Neuron (in vitro differentiated cells): ENCODE data around the gene FAM236B.
"Not testable (repeated sequence)": the region's sequence is repeated elsewhere in the genome, so short reads cannot be mapped to it uniquely, and the experiment has no call there.

ENCODE experiments used
- H2AFZ ChIP-seq: one replicate; pipeline ENCODE4 v1.6.1; 2013; ENCODE audit warnings: low read depth, mild to moderate bottlenecking, inconsistent platforms, low read length, moderate library complexity
- H3K27me3 ChIP-seq: one replicate; pipeline ENCODE4 v1.6.1; 2013; ENCODE audit warnings: low read length; ENCODE audit not compliant: insufficient read depth
- H3K36me3 ChIP-seq: one replicate; pipeline ENCODE4 v1.6.1; 2013; ENCODE audit warnings: low read length; ENCODE audit not compliant: insufficient read depth
- H3K4me1 ChIP-seq: one replicate; pipeline ENCODE4 v1.6.1; 2013; ENCODE audit warnings: low read length; ENCODE audit not compliant: insufficient read depth
- H3K4me3 ChIP-seq: 2 replicates; pipeline ENCODE4 v1.5.1; 2013; ENCODE audit warnings: mild to moderate bottlenecking, low read length, moderate library complexity
- H3K9me3 ChIP-seq: one replicate; pipeline ENCODE4 v1.6.1; 2013; ENCODE audit warnings: low read length

FAM236B gene

GRCh38 chrX:72782560-72782959 lies at the start of gene FAM236B:
TSS of gene FAM236B (minus strand) at chrX:72782660. CDS start at chrX:72782560, 100 bp downstream.
- H2AFZ ChIP-seq, H3K9me3 ChIP-seq, H3K4me3 ChIP-seq, H3K36me3 ChIP-seq, H3K27me3 ChIP-seq, H3K4me1 ChIP-seq: not testable (repeated sequence)

- H3K4me1 ChIP-seq, H3K36me3 ChIP-seq, H3K9me3 ChIP-seq, H3K4me3 ChIP-seq, H2AFZ ChIP-seq, H3K27me3 ChIP-seq: not testable (repeated sequence)
These were observed 48.2 kb upstream of the FAM236B start for GRCh38 chrX:72830701-72831100.

- H3K27me3 ChIP-seq, H3K9me3 ChIP-seq, H2AFZ ChIP-seq, H3K4me1 ChIP-seq, H3K36me3 ChIP-seq, H3K4me3 ChIP-seq: not testable (repeated sequence)
These were observed 25.6 kb upstream of the FAM236B start, which contains the start of gene FAM236D for GRCh38 chrX:72808110-72808509. TSS of gene FAM236D (minus strand) at chrX:72808210. CDS start at chrX:72808110, 100 bp downstream.

- not testable (repeated sequence) for H3K4me1 ChIP-seq, H3K4me3 ChIP-seq, H3K9me3 ChIP-seq, H3K27me3 ChIP-seq, H2AFZ ChIP-seq, H3K36me3 ChIP-seq
These were observed 7.9 kb upstream of the FAM236B start for GRCh38 chrX:72790390-72790789.

GRCh38 chrX:72788142-72788541 lies 5.7 kb upstream of the FAM236B start:
- not testable (repeated sequence) for H3K36me3 ChIP-seq, H3K9me3 ChIP-seq, H2AFZ ChIP-seq, H3K4me3 ChIP-seq, H3K27me3 ChIP-seq, H3K4me1 ChIP-seq

- not testable (repeated sequence) for H3K4me3 ChIP-seq, H3K27me3 ChIP-seq, H3K9me3 ChIP-seq, H3K36me3 ChIP-seq, H2AFZ ChIP-seq, H3K4me1 ChIP-seq
These were observed 1.5 kb upstream of the FAM236B start for GRCh38 chrX:72783964-72784363.

- H3K27me3 ChIP-seq, H2AFZ ChIP-seq, H3K36me3 ChIP-seq, H3K4me3 ChIP-seq, H3K4me1 ChIP-seq, H3K9me3 ChIP-seq: not testable (repeated sequence)
These were observed 991 bp upstream of the FAM236B start for GRCh38 chrX:72783365-72783936.

- H2AFZ ChIP-seq, H3K27me3 ChIP-seq, H3K4me1 ChIP-seq, H3K9me3 ChIP-seq, H3K36me3 ChIP-seq, H3K4me3 ChIP-seq: not testable (repeated sequence)
These were observed 4.3 kb downstream of the FAM236B start for GRCh38 chrX:72778146-72778545.

- H3K27me3 ChIP-seq, H3K36me3 ChIP-seq, H3K4me3 ChIP-seq, H3K9me3 ChIP-seq, H2AFZ ChIP-seq, H3K4me1 ChIP-seq: not testable (repeated sequence)
These were observed 5.0 kb downstream of the FAM236B start for GRCh38 chrX:72777467-72777790.

- H3K4me3 ChIP-seq, H3K4me1 ChIP-seq, H2AFZ ChIP-seq, H3K9me3 ChIP-seq, H3K27me3 ChIP-seq, H3K36me3 ChIP-seq: not testable (repeated sequence)
These were observed 5.6 kb downstream of the FAM236B start, which contains the start of gene DMRTC1B for GRCh38 chrX:72776653-72777466. TSS of gene DMRTC1B (plus strand) at chrX:72776890. CDS start at chrX:72845136, 68,246 bp downstream.

- not testable (repeated sequence) for H2AFZ ChIP-seq, H3K9me3 ChIP-seq, H3K4me1 ChIP-seq, H3K27me3 ChIP-seq, H3K36me3 ChIP-seq, H3K4me3 ChIP-seq
These were observed 22.0 kb downstream of the FAM236B start for GRCh38 chrX:72760454-72760853.

GRCh38 chrX:72748545-72748944 lies 33.9 kb downstream of the FAM236B start:
- H3K9me3 ChIP-seq, H3K36me3 ChIP-seq, H3K4me1 ChIP-seq, H2AFZ ChIP-seq, H3K27me3 ChIP-seq, H3K4me3 ChIP-seq: not testable (repeated sequence)

GRCh38 chrX:72745546-72745945 lies 36.9 kb downstream of the FAM236B start:
- not testable (repeated sequence) for H3K36me3 ChIP-seq

GRCh38 chrX:72735561-72735960 lies 46.9 kb downstream of the FAM236B start:
- peaks cover 3% of the 10 kb centered on the region for H3K27me3 ChIP-seq
- no peak overlapping the region for H3K4me3 ChIP-seq
- no peaks in the 10 kb centered on the region for H3K36me3 ChIP-seq
- H3K4me1 ChIP-seq: no peaks in the 10 kb centered on the region
- no peak overlapping the region for H2AFZ ChIP-seq
- peaks cover 2% of the 10 kb centered on the region for H3K9me3 ChIP-seq

More at GRCh38 chrX:72745546-72745945, 36.9 kb downstream of the FAM236B start:
- not testable (repeated sequence) for H2AFZ ChIP-seq, H3K4me3 ChIP-seq, H3K9me3 ChIP-seq, H3K4me1 ChIP-seq, H3K27me3 ChIP-seq
